NB4 (cell line): ENCODE measurements around the gene SLC36A2.

Source experiments
- CTCF ChIP-seq: IDR thresholded peaks from one replicate; pipeline ENCODE4 v1.5.1; 2012; ENCODE audit warnings: low read depth, low read length
- MYC ChIP-seq: IDR thresholded peaks from 2 replicates; pipeline ENCODE4 v1.6.1; 2011; ENCODE audit warnings: low read depth, low read length
- POLR2A ChIP-seq: IDR thresholded peaks from 2 replicates; pipeline ENCODE4 v1.6.1; 2011; ENCODE audit warnings: mild to moderate bottlenecking; ENCODE audit not compliant: insufficient read length; ENCODE audit errors: extremely low read depth
- TF ChIP-seq, protein P1 (sequence below): IDR thresholded peaks from 2 replicates; pipeline ENCODE4 v1.6.1; 2011; ENCODE audit warnings: low read depth, low read length

DNA sequence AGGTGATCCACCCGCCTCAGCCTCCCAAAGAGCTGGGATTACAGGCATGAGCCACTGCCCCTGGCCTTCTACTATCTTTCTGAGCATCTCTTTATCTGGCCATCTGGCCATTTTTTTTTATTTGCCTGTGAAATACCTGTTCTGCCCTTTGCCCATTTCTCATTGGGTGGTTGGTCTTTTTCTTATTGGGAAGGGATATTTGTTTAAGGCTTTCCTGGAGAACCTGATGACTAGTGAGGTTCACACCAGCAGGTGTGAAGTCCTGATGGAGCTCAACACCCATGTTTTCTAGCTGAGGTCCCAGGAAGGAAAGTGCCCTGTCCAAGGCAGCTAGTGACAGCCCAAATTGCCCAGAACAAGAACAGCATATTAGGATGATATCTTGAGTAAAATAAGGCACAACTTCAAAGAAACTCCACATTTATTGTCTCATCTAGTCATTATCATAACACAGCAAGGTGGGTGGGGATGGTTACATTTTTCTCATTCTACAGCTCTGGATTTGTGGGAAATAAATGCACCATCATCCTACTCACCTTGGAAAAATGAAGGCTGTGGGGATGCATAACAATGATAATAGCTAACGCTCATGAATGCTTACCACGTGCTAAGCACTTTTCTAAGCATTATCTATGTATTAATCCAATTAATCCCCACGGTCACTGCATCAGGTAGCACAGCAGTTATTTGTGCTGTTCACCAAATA, 64.1 kb downstream of the SLC36A2 start:
- TF ChIP-seq CTCF (no peak), POLR2A (no peak), MYC (no peak)
- TF ChIP-seq, protein P1, sequence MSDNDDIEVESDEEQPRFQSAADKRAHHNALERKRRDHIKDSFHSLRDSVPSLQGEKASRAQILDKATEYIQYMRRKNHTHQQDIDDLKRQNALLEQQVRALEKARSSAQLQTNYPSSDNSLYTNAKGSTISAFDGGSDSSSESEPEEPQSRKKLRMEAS, result no peak
